ENCODE results near the gene GPR78. TPM values are rescaled to one million over a fixed set of nuclear protein-coding genes. Genes with fewer than 3 reads are reported as not detected.

Gene GPR78
- total RNA-seq, 1 donor from 2014 or later, result not detected

DNA sequence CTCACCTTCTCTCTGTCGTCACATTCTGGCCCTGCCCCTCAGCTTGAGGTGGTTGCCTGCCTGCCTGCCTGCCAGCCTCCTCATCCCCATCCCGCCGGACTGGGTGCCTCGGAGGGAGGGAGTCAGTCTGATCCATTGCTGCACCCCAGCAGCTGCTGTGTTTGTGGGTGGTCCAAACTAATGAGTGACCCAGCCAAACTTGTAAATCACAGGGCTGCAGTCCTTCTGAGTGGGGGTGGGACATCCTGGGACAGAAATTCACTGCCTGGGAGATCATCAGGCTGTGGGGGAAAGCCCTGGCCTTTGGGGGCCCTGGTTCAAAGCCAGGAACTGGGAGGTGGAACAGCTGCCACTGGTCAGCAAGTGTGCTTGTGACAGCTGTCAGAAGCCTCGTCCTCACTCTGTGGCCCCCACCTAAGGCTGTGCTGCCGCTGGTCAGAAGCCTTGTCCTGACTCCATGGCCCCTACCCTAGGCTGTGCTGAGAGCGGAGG lies 5.6 kb downstream of the GPR78 start:
- intact Hi-C loops (cut with micrococcal nuclease), result no loop called here

- intact Hi-C loops (cut with micrococcal nuclease), result no loop called here
Measured at GRCh38 chr4:8586246-8586645, 6.1 kb downstream of the GPR78 start.

GRCh38 chr4:8586671-8587468 lies 6.7 kb downstream of the GPR78 start:
- intact Hi-C loops (cut with micrococcal nuclease), result no loop called here

GRCh38 chr4:8587469-8588195 lies 7.4 kb downstream of the GPR78 start:
- intact Hi-C loops (cut with micrococcal nuclease), result no loop called here

- intact Hi-C loops (cut with micrococcal nuclease), result no loop called here
Measured at GRCh38 chr4:8588196-8588470, 7.9 kb downstream of the GPR78 start.

- intact Hi-C loops (cut with micrococcal nuclease), result no loop called here
Measured at GRCh38 chr4:8589336-8589735, 9.1 kb downstream of the GPR78 start.

DNA sequence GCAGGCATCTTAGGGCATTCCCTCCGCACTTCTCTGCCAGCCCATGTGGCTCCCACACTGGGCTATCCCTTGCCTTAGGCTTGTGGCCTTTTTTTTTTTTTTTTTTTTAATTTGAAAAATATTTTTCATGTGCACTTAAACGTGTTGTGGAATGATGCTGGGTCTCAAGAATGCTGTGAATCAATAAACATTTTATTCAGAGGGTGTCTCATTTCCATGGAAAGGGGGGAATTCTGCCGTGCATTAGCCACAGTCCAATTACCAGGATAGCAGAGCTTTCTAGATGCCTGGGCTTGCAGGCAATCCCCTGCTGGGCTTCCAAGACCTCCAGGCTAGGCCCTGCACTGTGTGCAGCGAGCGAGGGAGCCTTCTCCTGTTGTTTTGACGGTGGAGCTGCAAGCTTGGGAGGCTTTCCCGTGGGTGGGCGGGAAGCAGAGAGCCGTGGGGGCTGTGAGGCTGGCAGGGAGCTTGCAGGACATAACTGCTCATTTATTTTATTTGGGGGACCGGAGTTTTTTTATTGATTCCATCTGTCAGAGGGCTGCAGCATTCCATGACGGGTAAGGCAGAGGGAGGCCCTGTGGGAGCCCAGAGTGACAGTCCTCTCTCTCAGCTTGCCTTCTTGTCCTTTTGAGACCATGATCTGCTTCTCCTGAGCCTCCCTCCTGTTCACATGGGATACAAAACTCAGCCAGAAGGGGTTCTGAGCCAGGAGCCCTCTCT lies 9.8 kb downstream of the GPR78 start:
- intact Hi-C loops (cut with micrococcal nuclease), result loop anchor here (5.0 kb wide), 1 partner anchor 348 kb away; no protein-coding TSS in a partner anchor

- intact Hi-C loops (cut with micrococcal nuclease), result loop anchor here (5.0 kb wide), 1 partner anchor 348 kb away; no protein-coding TSS in a partner anchor
Measured at GRCh38 chr4:8590546-8590880, 10.3 kb downstream of the GPR78 start.

- intact Hi-C loops (cut with micrococcal nuclease), result loop anchor here (5.0 kb wide), 1 partner anchor 349 kb away; no protein-coding TSS in a partner anchor
Measured at GRCh38 chr4:8591114-8591513, 10.9 kb downstream of the GPR78 start.

GRCh38 chr4:8591626-8592365 lies 11.6 kb downstream of the GPR78 start:
- intact Hi-C loops (cut with micrococcal nuclease), result loop anchor here (5.0 kb wide), 1 partner anchor 349 kb away; no protein-coding TSS in a partner anchor

DNA sequence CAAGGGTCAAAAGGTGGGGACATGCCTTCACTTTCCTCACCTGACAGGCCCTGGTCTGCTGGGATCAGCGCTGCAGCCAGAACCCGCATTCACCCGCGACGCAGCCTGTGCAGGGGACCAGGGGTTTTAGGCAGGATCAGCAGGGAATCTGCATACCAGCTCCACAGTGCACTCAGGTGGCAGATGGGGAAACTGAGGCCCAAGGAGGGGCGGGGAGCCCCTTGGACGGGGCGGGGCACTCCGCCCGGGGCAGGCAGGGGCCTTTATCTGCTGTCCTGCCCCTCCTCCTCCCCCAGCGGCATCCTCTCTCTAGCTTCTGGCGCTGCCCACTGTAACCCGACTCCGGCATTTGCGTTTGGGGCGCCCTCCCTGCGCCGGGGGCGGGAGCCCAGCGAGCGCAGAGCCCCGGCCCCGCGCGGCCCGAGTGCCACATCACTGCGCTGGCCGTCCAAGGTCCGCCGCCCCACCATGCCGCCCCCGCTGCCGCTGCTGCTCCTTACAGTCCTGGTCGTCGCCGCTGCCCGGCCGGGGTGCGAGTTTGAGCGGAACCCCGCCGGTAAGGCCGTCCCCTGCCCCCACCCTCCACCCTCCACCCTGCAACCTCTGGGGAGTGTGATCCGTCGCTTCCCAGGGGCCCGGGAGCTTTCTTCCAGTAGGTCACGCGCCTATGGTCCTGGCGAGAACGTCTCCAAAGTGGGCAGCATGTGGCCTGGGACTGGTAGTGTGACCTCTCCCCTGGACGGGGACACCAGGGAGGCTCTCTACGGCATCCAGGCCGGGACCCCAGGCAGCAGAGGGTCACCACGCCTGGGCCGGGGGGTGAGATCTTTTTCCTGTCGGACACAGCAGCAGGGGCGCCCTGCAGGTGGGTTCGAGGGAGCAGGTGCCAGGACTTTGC lies 12.4 kb downstream of the GPR78 start, which contains the start of gene CPZ:
Gene CPZ (plus strand): TSS at position 400 of the 898 bp plus-strand sequence. CDS start 69 bp downstream, at position 469.
- intact Hi-C loops (cut with micrococcal nuclease), result loop anchor here (5.0 kb wide), 1 partner anchor 350 kb away; no protein-coding TSS in a partner anchor

GRCh38 chr4:8593264-8594096 lies 13.3 kb downstream of the GPR78 start:
- intact Hi-C loops (cut with micrococcal nuclease), result loop anchor here (1.0 to 5.0 kb wide), 2 partner anchors 125 to 351 kb away; no protein-coding TSS in a partner anchor

DNA sequence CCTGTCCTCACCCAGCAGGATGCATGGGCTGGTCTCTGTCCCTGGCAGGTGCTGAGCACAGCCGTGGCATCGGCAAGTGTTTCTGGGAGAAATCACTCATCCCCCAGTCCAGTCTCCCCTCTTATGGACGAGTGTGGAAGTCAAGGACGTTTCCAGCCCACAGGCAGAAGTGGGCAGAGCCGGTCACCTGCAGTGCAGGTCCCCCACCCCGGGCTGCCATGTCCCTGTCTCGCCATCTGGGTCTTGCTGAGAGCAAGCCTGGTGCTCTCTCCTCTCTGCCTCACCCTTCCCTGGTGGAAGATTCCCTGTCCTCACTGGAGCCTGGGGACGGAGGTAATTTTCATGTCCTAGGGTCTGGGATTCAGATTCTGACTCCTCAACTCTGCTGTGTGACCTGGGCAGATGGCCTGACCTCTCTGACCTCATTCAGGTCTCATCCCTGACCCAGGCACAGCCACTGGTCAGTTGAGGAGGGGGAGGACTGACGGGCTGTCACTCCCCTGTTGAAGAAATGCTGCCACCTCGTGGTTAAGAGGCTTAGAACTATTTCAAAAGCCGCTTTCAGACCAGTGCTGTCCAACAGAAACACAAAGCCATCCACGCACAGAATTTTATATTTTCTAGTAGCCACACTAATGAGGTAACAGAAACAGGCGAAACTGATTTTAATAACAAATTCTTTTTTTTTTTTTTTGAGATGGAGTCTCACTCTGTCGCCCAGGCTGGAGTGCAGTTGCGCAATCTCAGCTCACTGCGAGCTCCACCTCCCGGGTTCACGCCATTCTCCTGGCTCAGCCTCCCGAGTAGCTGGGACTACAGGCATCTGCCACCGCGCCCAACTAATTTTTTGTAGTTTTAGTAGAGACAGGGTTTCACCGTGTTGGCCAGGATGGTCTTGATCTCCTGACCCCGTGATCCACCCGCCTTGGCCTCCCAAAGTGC lies 14.2 kb downstream of the GPR78 start:
- intact Hi-C loops (cut with micrococcal nuclease), result loop anchor here (1.0 to 5.0 kb wide), 2 partner anchors 126 to 352 kb away; no protein-coding TSS in a partner anchor

DNA sequence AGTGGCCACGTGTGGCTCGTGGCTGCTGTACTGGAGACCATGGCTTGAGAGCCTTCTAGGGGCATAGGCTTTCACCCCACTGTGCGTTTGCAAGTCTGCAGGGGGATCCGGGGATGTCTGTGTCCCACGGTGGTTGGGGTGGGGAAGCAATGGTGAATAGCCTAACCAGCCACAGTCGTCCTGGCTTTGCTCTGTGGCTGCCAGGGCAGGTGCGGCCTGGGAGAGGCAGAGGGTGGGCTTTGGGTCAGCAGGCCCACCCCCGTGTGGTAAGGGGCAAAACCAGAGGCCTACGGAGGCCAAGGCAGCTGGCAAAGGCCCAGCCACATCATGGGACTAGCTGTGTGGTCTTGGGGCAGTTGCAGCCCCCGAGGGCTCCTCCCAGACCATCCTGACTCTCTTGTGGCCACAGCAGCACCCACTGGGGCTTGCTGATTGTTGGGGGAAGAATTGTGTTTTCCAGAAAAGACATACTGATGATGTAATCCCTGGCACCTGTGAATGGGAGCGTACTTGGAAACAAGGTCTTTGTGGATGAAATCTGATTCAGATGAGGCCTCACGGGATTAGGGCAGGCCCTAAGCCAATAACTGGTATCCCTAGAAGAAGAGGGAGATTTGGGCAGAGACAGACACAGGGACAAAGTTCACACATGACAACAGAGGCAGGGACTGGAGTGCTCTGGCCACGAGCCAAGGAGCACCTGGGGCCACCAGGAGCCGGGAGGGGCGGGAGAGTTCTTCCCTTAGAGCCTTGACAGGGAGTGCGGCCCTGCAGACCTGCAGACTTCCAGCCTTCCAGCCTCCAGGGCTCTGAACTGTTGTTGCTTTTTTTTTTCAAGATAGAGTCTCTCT lies 15.3 kb downstream of the GPR78 start:
- intact Hi-C loops (cut with micrococcal nuclease), result no loop called here

GRCh38 chr4:8596891-8597290 lies 16.7 kb downstream of the GPR78 start:
- intact Hi-C loops (cut with micrococcal nuclease), result no loop called here

DNA sequence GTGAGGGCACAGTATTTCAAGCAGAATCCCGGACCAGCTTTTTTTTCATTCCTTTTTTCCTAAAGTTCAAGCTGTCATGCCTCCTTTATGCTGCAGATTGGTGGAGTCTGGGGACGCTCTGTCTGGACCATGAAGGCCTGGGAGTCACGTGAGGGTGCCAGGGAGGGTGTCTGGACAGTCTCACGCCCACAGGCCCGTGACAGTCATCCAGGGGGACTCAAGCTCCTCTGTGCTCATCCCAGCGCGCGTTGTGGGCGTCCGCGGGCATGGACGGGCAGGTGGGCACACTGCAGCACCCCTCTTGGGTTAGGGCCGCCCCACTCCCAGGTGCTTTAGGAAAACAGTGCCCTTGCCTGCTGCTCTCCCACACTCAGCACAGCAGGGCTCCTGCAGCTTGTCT lies 17.1 kb downstream of the GPR78 start:
- intact Hi-C loops (cut with micrococcal nuclease), result no loop called here

GRCh38 chr4:8597791-8598190 lies 17.6 kb downstream of the GPR78 start:
- intact Hi-C loops (cut with micrococcal nuclease), result no loop called here

Measured in T-helper 1 cell treated with Interleukin-12 subunit alpha and Interleukin-12 subunit beta and Interleukin-4 antibody, amounts not matched to agents 30 ng/mL and 1 ng/mL, for 36 hours (primary cell).